COLO668 (cell line): ENCODE results near the gene GTF3C4.

Source experiments
- DNase-seq: peaks from one replicate; lab custom pipeline; 2025; ENCODE audit not compliant: unreplicated experiment; lab: John Stamatoyannopoulos, UW

The GTF3C4 gene

GRCh38 chr9:132647355-132647754 is 22.9 kb upstream of the GTF3C4 start:
- DNase-seq, result no peak

- DNase-seq, result no peak
Observed at GRCh38 chr9:132647806-132648205, 22.5 kb upstream of the GTF3C4 start.

- no peak for DNase-seq
Observed at GRCh38 chr9:132648283-132648682, 22.0 kb upstream of the GTF3C4 start.

GRCh38 chr9:132648685-132649084 is 21.6 kb upstream of the GTF3C4 start:
- DNase-seq, result no peak

GRCh38 chr9:132651259-132651658 is 19.0 kb upstream of the GTF3C4 start:
- no peak for DNase-seq

GRCh38 chr9:132656299-132656698 is 14.0 kb upstream of the GTF3C4 start:
- DNase-seq, result no peak

- DNase-seq, result no peak
Observed at GRCh38 chr9:132662152-132662945, 7.9 kb upstream of the GTF3C4 start.

- DNase-seq, result no peak
Observed at GRCh38 chr9:132663117-132663516, 7.1 kb upstream of the GTF3C4 start.

- DNase-seq, result no peak
Observed at GRCh38 chr9:132663851-132664250, 6.4 kb upstream of the GTF3C4 start.

- DNase-seq, result no peak
Observed at GRCh38 chr9:132669319-132669697, 956 bp upstream of the GTF3C4 start.

GRCh38 chr9:132669698-132670456 is 387 bp upstream of the GTF3C4 start, which contains the start of gene DDX31:
TSS of gene DDX31 (minus strand) at chr9:132669983. CDS start at chr9:132669934, 49 bp downstream.
- DNase-seq, result peak; percentile 85

GRCh38 chr9:132671620-132672412 is 1.6 kb downstream of the GTF3C4 start:
- DNase-seq, result no peak

- no peak for DNase-seq
Observed at GRCh38 chr9:132672413-132672690, 2.1 kb downstream of the GTF3C4 start.

GRCh38 chr9:132673355-132673754 is 3.1 kb downstream of the GTF3C4 start:
- DNase-seq, result peak; percentile 5

GRCh38 chr9:132674485-132674884 is 4.2 kb downstream of the GTF3C4 start:
- no peak for DNase-seq

- no peak for DNase-seq
Observed at GRCh38 chr9:132677976-132678375, 7.7 kb downstream of the GTF3C4 start.

- DNase-seq, result no peak
Observed at GRCh38 chr9:132679946-132680625, 9.8 kb downstream of the GTF3C4 start.

GRCh38 chr9:132681561-132681960 is 11.3 kb downstream of the GTF3C4 start:
- DNase-seq, result no peak

- no peak for DNase-seq
Observed at GRCh38 chr9:132683873-132684272, 13.6 kb downstream of the GTF3C4 start.

- no peak for DNase-seq
Observed at GRCh38 chr9:132690696-132691095, 20.4 kb downstream of the GTF3C4 start.

- no peak for DNase-seq
Observed at GRCh38 chr9:132694144-132694543, 23.9 kb downstream of the GTF3C4 start.
